ENCODE data around the gene SLC2A1. TPM values are rescaled to one million over a fixed set of nuclear protein-coding genes. Genes with fewer than 3 reads are reported as not detected.

SLC2A1 gene
- total and polyA plus RNA-seq, 9 of the 15 experiments (the other 6 are each of a cell fraction or from before 2014, with no cell fraction given) = 12.6 to 153 (median 48.0) TPM

- TF ChIP-seq EGR1 (conservative IDR thresholded peaks at IDR 0.05) = peak; percentile 33; the same call in 1 of the 2 replicates
- no peak for TF ChIP-seq ZNF785 (CRISPR knock-in tag; IDR thresholded peaks at IDR 0.05)
- TF ChIP-seq ZNF740 (CRISPR knock-in tag; IDR thresholded peaks at IDR 0.05) = no peak
- peak in 1 of 2 experiments; percentile 78; a peak in 1 of 4 replicates for TF ChIP-seq ZNF740 (tag; IDR thresholded peaks at IDR 0.05)
- TF ChIP-seq NEUROD1 (IDR thresholded peaks at IDR 0.05; ENCODE audit: borderline replicate concordance, low read depth, low read length, partially characterized antibody) = no peak
- TF ChIP-seq IFI16 (CRISPR knock-in tag; IDR thresholded peaks at IDR 0.05) = 0 out of 2 replicates have a peak, but pooled peaks have one; percentile 28
- TF ChIP-seq MIER1 (IDR thresholded peaks at IDR 0.05; ENCODE audit: low read depth) = peak; percentile 16; the same call in 1 of the 2 replicates
- TF ChIP-seq ARNT (IDR thresholded peaks at IDR 0.05) = peak in 1 of 2 experiments; percentile 10; a peak in 1 of 4 replicates
- no peak for TF ChIP-seq TCF7 (IDR thresholded peaks at IDR 0.05; ENCODE audit: borderline replicate concordance)
- no peak for TF ChIP-seq ZNF384 (IDR thresholded peaks at IDR 0.05; ENCODE audit: low read depth, low read length)
- peak; percentile 38; the same call in 1 of the 2 replicates for TF ChIP-seq ZNF395 (CRISPR knock-in tag; IDR thresholded peaks at IDR 0.05)
- TF ChIP-seq SMAD3 (CRISPR knock-in tag; conservative IDR thresholded peaks at IDR 0.05) = no peak
- TF ChIP-seq BACH1 (tag; IDR thresholded peaks at IDR 0.05) = no peak
- TF ChIP-seq RBFOX2 (IDR thresholded peaks at IDR 0.05; ENCODE audit: low read depth, low read length) = no peak
- no peak for TF ChIP-seq CXXC5 (CRISPR knock-in tag; IDR thresholded peaks at IDR 0.05)
- TF ChIP-seq MCM2 (IDR thresholded peaks at IDR 0.05; ENCODE audit: low read depth) = 0 out of 2 replicates have a peak, but pooled peaks have one; percentile 11
- peak; percentile 28 for TF ChIP-seq MXD1 (CRISPR knock-in tag; IDR thresholded peaks at IDR 0.05; ENCODE audit: borderline replicate concordance, poor library complexity, severe bottlenecking)
- 0 out of 2 replicates have a peak, but pooled peaks have one; percentile 4 for TF ChIP-seq GATA2 (CRISPR knock-in tag; IDR thresholded peaks at IDR 0.05)
- no peak for TF ChIP-seq SMARCB1 (IDR thresholded peaks at IDR 0.05; ENCODE audit: insufficient read length, low read depth)
- TF ChIP-seq HMG20B (CRISPR knock-in tag; IDR thresholded peaks at IDR 0.05) = no peak
- no peak for TF ChIP-seq RBBP5 (IDR thresholded peaks at IDR 0.05; ENCODE audit: borderline replicate concordance, insufficient read depth, low read length, poor library complexity, severe bottlenecking)
- no peak for TF ChIP-seq NR2F6 (CRISPR knock-in tag; IDR thresholded peaks at IDR 0.05)
- no peak for TF ChIP-seq MEF2A (IDR thresholded peaks at IDR 0.05; ENCODE audit: control insufficient read depth, low read depth, low read length)
- no peak for TF ChIP-seq KLF1 (tag; IDR thresholded peaks at IDR 0.05)
- no peak for TF ChIP-seq BRF2 (IDR thresholded peaks at IDR 0.05; ENCODE audit: borderline replicate concordance, insufficient read depth, insufficient read length)
These were observed 35.1 kb downstream of the SLC2A1 start (continued) for GRCh38 chr1:42923367-42924081.
